ENCODE data around the gene OSBPL6. TPM values are rescaled to one million over a fixed set of nuclear protein-coding genes. Genes with fewer than 3 reads are reported as not detected.

OSBPL6 gene
- total and polyA plus RNA-seq, 3 experiments from 2014 or later, result 0.33 to 1.6 (median 1.2) TPM

GRCh38 chr2:178230396-178230795, 36.1 kb downstream of the OSBPL6 start:
- Mint-ChIP-seq H3K4me3 (no peak overlapping the region), H3K27ac (no peak overlapping the region), H3K4me1 (no peaks in the 10 kb centered on the region), H3K36me3 (no peaks in the 10 kb centered on the region), H3K27me3 (peaks cover 8 to 11% of the 10 kb centered on the region in 2 donors), H3K9me3 (no peaks in the 10 kb centered on the region)
- no peak overlapping the region for H3K4me3 ChIP-seq (ENCODE audit: low read length)
- no peaks in the 10 kb centered on the region for H3K9me3 ChIP-seq (ENCODE audit: low read length)
- no peaks in the 10 kb centered on the region for H3K27me3 ChIP-seq (ENCODE audit: insufficient read depth, low read length, poor library complexity, severe bottlenecking)
- no peak for DNase-seq
- H3K36me3 ChIP-seq (ENCODE audit: insufficient read depth, low read length), result no peaks in the 10 kb centered on the region
- ChIA-PET CTCF (no interaction called here), POLR2A (no interaction called here)
- H3K27ac ChIP-seq (ENCODE audit: low read depth, low read length), result no peak overlapping the region
- H3K4me1 ChIP-seq (ENCODE audit: insufficient read depth, low read length), result no peaks in the 10 kb centered on the region

GRCh38 chr2:178233428-178233827, 39.1 kb downstream of the OSBPL6 start:
- POLR2A ChIA-PET, result no interaction called here
- Mint-ChIP-seq H3K27me3 (peaks cover 0 to 18% of the 10 kb centered on the region in 2 donors), H3K27ac (no peak overlapping the region), H3K4me3 (no peak overlapping the region), H3K9me3 (no peaks in the 10 kb centered on the region), H3K4me1 (no peaks in the 10 kb centered on the region), H3K36me3 (no peaks in the 10 kb centered on the region)
- no peak for DNase-seq
- Histone ChIP-seq H3K9me3 (ENCODE audit: low read length) (no peaks in the 10 kb centered on the region), H3K4me1 (ENCODE audit: insufficient read depth, low read length) (no peaks in the 10 kb centered on the region), H3K4me3 (ENCODE audit: low read length) (no peak overlapping the region), H3K27me3 (ENCODE audit: insufficient read depth, low read length, poor library complexity, severe bottlenecking) (no peaks in the 10 kb centered on the region), H3K27ac (ENCODE audit: low read depth, low read length) (no peak overlapping the region), H3K36me3 (ENCODE audit: insufficient read depth, low read length) (no peaks in the 10 kb centered on the region)
- CTCF ChIA-PET, result no interaction called here

GRCh38 chr2:178234648-178235047, 40.3 kb downstream of the OSBPL6 start:
- no peaks in the 10 kb centered on the region for H3K4me1 Mint-ChIP-seq
- POLR2A ChIA-PET, result no interaction called here
- H3K27me3 Mint-ChIP-seq, result peaks cover 0 to 18% of the 10 kb centered on the region in 2 donors
- no peaks in the 10 kb centered on the region for H3K9me3 Mint-ChIP-seq
- Histone ChIP-seq H3K27ac (ENCODE audit: low read depth, low read length) (no peak overlapping the region), H3K9me3 (ENCODE audit: low read length) (no peaks in the 10 kb centered on the region), H3K36me3 (ENCODE audit: insufficient read depth, low read length) (no peaks in the 10 kb centered on the region), H3K27me3 (ENCODE audit: insufficient read depth, low read length, poor library complexity, severe bottlenecking) (no peaks in the 10 kb centered on the region), H3K4me1 (ENCODE audit: insufficient read depth, low read length) (no peaks in the 10 kb centered on the region), H3K4me3 (ENCODE audit: low read length) (no peak overlapping the region)
- DNase-seq, result no peak
- no peak overlapping the region for H3K4me3 Mint-ChIP-seq
- no peaks in the 10 kb centered on the region for H3K36me3 Mint-ChIP-seq
- CTCF ChIA-PET, result no interaction called here
- H3K27ac Mint-ChIP-seq, result no peak overlapping the region

GRCh38 chr2:178237488-178238153, 43.3 kb downstream of the OSBPL6 start:
- Histone ChIP-seq H3K27me3 (ENCODE audit: insufficient read depth, low read length, poor library complexity, severe bottlenecking) (no peaks in the 10 kb centered on the region), H3K27ac (ENCODE audit: low read depth, low read length) (no peak overlapping the region), H3K36me3 (ENCODE audit: insufficient read depth, low read length) (no peaks in the 10 kb centered on the region), H3K4me1 (ENCODE audit: insufficient read depth, low read length) (no peaks in the 10 kb centered on the region), H3K4me3 (ENCODE audit: low read length) (no peak overlapping the region), H3K9me3 (ENCODE audit: low read length) (no peaks in the 10 kb centered on the region)
- Mint-ChIP-seq H3K27ac (no peak overlapping the region), H3K9me3 (no peaks in the 10 kb centered on the region), H3K27me3 (peaks cover 0 to 22% of the 10 kb centered on the region in 2 donors), H3K36me3 (no peaks in the 10 kb centered on the region), H3K4me1 (no peaks in the 10 kb centered on the region), H3K4me3 (no peak overlapping the region)
- ChIA-PET POLR2A (no interaction called here), CTCF (no interaction called here)
- DNase-seq, result no peak

GRCh38 chr2:178238154-178238521, 43.8 kb downstream of the OSBPL6 start:
- POLR2A ChIA-PET, result no interaction called here
- H3K27ac Mint-ChIP-seq, result no peak overlapping the region

GRCh38 chr2:178238750-178239149, 44.4 kb downstream of the OSBPL6 start:
- no peaks in the 10 kb centered on the region for H3K27me3 ChIP-seq (ENCODE audit: insufficient read depth, low read length, poor library complexity, severe bottlenecking)
- H3K27ac ChIP-seq (ENCODE audit: low read depth, low read length), result no peak overlapping the region
- H3K36me3 Mint-ChIP-seq, result no peaks in the 10 kb centered on the region
- ChIA-PET CTCF (no interaction called here), POLR2A (no interaction called here)
- no peaks in the 10 kb centered on the region for H3K4me1 Mint-ChIP-seq
- no peaks in the 10 kb centered on the region for H3K4me1 ChIP-seq (ENCODE audit: insufficient read depth, low read length)
- H3K9me3 Mint-ChIP-seq, result no peaks in the 10 kb centered on the region
- H3K27me3 Mint-ChIP-seq, result peaks cover 0 to 22% of the 10 kb centered on the region in 2 donors
- DNase-seq, result no peak
- no peak overlapping the region for H3K4me3 ChIP-seq (ENCODE audit: low read length)
- no peaks in the 10 kb centered on the region for H3K9me3 ChIP-seq (ENCODE audit: low read length)
- H3K36me3 ChIP-seq (ENCODE audit: insufficient read depth, low read length), result no peaks in the 10 kb centered on the region
- H3K27ac Mint-ChIP-seq, result no peak overlapping the region
- H3K4me3 Mint-ChIP-seq, result no peak overlapping the region

More at GRCh38 chr2:178238154-178238521, 43.8 kb downstream of the OSBPL6 start:
- CTCF ChIA-PET, result no interaction called here
- H3K27me3 Mint-ChIP-seq, result peaks cover 0 to 22% of the 10 kb centered on the region in 2 donors
- H3K27me3 ChIP-seq (ENCODE audit: insufficient read depth, low read length, poor library complexity, severe bottlenecking), result no peaks in the 10 kb centered on the region
- H3K4me1 ChIP-seq (ENCODE audit: insufficient read depth, low read length), result no peaks in the 10 kb centered on the region
- H3K27ac ChIP-seq (ENCODE audit: low read depth, low read length), result no peak overlapping the region
- H3K36me3 Mint-ChIP-seq, result no peaks in the 10 kb centered on the region
- H3K4me3 ChIP-seq (ENCODE audit: low read length), result no peak overlapping the region
- no peak overlapping the region for H3K4me3 Mint-ChIP-seq
- no peaks in the 10 kb centered on the region for H3K4me1 Mint-ChIP-seq
- H3K9me3 Mint-ChIP-seq, result no peaks in the 10 kb centered on the region
- H3K9me3 ChIP-seq (ENCODE audit: low read length), result no peaks in the 10 kb centered on the region
- no peaks in the 10 kb centered on the region for H3K36me3 ChIP-seq (ENCODE audit: insufficient read depth, low read length)
- DNase-seq, result no peak

- Histone ChIP-seq H3K27me3 (ENCODE audit: insufficient read depth, low read length, poor library complexity, severe bottlenecking) (no peaks in the 10 kb centered on the region), H3K36me3 (ENCODE audit: insufficient read depth, low read length) (no peaks in the 10 kb centered on the region), H3K4me3 (ENCODE audit: low read length) (no peak overlapping the region), H3K4me1 (ENCODE audit: insufficient read depth, low read length) (no peaks in the 10 kb centered on the region), H3K27ac (ENCODE audit: low read depth, low read length) (no peak overlapping the region), H3K9me3 (ENCODE audit: low read length) (no peaks in the 10 kb centered on the region)
- ChIA-PET CTCF (no interaction called here), POLR2A (no interaction called here)
- Mint-ChIP-seq H3K4me1 (no peaks in the 10 kb centered on the region), H3K27ac (no peak overlapping the region), H3K9me3 (peaks cover 0 to 3% (median 0%) of the 10 kb centered on the region in 5 donors), H3K36me3 (no peaks in the 10 kb centered on the region), H3K27me3 (peaks cover 4 to 17% of the 10 kb centered on the region in 2 donors), H3K4me3 (no peak overlapping the region)
- no peak for DNase-seq
These were observed 47.7 kb downstream of the OSBPL6 start for GRCh38 chr2:178241844-178242551.

- H3K4me1 Mint-ChIP-seq, result no peaks in the 10 kb centered on the region
- no peak for DNase-seq
- no peaks in the 10 kb centered on the region for H3K36me3 ChIP-seq (ENCODE audit: insufficient read depth, low read length)
- no peak overlapping the region for H3K27ac Mint-ChIP-seq
- no peaks in the 10 kb centered on the region for H3K36me3 Mint-ChIP-seq
- no peaks in the 10 kb centered on the region for H3K9me3 ChIP-seq (ENCODE audit: low read length)
- H3K27me3 Mint-ChIP-seq, result peaks cover 4 to 12% of the 10 kb centered on the region in 2 donors
- H3K4me1 ChIP-seq (ENCODE audit: insufficient read depth, low read length), result no peaks in the 10 kb centered on the region
- H3K27me3 ChIP-seq (ENCODE audit: insufficient read depth, low read length, poor library complexity, severe bottlenecking), result no peaks in the 10 kb centered on the region
- POLR2A ChIA-PET, result no interaction called here
- H3K9me3 Mint-ChIP-seq, result peaks cover 0 to 3% (median 0%) of the 10 kb centered on the region in 5 donors
- H3K4me3 Mint-ChIP-seq, result no peak overlapping the region
- CTCF ChIA-PET, result no interaction called here
- no peak overlapping the region for H3K27ac ChIP-seq (ENCODE audit: low read depth, low read length)
- no peak overlapping the region for H3K4me3 ChIP-seq (ENCODE audit: low read length)
These were observed 48.2 kb downstream of the OSBPL6 start for GRCh38 chr2:178242552-178242883.
